ENCODE data around the gene ZNF296.
"Not testable (repeated sequence)": the region's sequence is repeated elsewhere in the genome, so short reads cannot be mapped to it uniquely, and the experiment has no call there.

ZNF296 gene

DNA sequence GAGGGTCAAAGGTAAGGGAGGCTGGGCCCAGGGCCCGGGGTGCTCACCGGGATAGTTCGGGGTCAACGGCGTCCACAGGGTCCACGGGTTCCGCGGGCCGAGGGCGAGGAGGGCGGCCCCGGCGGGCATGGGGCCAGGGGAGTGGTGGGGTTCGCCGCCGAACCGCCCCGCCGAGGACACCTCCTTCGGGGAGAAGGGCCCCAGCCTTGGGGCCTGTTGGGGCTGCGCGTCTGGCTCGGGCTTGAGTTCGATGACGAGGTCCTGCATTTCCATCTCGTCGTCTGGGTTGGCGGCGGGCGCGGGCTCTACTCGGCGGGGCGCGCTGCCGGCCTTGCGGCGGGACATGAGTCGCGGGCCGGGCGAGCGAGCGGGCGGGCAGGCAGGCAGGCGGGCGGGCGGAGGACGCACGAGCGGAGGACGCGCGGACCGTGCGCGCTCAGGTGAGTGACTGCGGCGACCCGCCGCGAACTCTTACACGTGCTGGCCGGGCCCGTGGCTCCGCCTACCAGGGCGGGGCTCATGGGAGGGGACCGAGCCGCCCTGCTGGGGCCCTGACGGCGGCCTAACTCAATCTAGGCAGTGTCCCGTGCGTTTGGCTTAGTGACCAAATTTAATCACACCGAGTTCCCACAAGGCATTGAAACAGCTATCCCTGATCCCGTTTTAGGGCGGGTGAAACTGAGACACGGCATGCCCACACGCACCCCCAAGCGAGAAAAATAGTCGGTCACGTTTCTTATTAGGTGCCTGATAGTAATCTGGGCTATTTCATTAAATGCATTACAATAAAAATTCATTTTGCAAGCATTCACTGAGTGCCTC lies at the start of gene ZNF296:
TSS of gene ZNF296 (minus strand) at position 450 of the 822 bp plus-strand sequence. CDS start at position 345, 105 bp downstream.
- peak; percentile 30 for DNase-seq (ENCODE audit: low spot score)

GRCh38 chr19:45125360-45125759 lies 49.1 kb upstream of the ZNF296 start:
- DNase-seq (ENCODE audit: low spot score) = no peak

- no peak for DNase-seq (ENCODE audit: low spot score)
Measured at GRCh38 chr19:45124021-45124420, 47.7 kb upstream of the ZNF296 start.

- DNase-seq (ENCODE audit: low spot score) = no peak
Measured at GRCh38 chr19:45123440-45123850, 47.2 kb upstream of the ZNF296 start.

DNA sequence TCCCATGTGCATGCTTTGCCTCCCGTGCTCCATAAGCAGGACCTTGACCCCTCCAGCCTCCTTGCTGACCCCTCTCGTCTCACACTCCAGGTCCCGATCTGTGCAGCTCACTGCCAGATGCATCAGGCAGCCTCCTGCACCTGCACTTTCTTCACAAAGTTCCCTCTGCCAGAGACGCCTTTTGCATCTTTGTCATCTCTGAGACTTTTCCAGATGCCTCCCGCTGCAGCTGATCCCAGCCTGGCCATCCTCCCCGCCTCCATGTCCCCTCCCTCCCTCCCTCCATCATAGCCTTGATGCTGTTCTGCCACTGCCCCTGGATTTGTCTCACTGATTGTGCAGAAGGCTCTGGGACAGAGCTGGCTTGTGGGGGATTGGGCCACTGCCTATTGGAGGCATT lies 46.6 kb upstream of the ZNF296 start:
- DNase-seq (ENCODE audit: low spot score) = no peak

GRCh38 chr19:45121827-45122345 lies 45.6 kb upstream of the ZNF296 start:
- no peak for DNase-seq (ENCODE audit: low spot score)

GRCh38 chr19:45119582-45119981 lies 43.3 kb upstream of the ZNF296 start:
- no peak for DNase-seq (ENCODE audit: low spot score)

GRCh38 chr19:45118591-45119355 lies 42.5 kb upstream of the ZNF296 start:
- DNase-seq (ENCODE audit: low spot score) = not testable (repeated sequence)

DNA sequence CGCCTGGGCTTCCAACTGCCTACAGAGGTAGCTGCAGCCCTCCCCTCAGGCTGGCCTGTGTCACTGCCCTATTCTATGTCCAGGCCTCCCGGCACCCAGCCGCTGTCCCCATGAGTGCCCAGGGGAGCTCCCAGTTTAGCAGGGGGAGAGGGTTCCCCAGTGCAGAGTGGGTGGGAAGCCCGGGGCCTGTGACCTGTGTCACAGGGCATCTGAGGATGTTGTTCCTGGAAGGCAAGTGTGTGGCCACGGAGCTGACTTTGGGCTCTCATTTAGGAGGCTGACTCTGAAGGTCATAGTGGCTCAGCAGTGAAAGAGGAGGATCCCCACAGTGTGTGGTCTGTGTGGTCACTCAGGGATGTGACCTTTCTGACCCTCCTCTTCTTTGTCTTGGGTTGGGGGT lies 41.8 kb upstream of the ZNF296 start:
- no peak for DNase-seq (ENCODE audit: low spot score)

DNA sequence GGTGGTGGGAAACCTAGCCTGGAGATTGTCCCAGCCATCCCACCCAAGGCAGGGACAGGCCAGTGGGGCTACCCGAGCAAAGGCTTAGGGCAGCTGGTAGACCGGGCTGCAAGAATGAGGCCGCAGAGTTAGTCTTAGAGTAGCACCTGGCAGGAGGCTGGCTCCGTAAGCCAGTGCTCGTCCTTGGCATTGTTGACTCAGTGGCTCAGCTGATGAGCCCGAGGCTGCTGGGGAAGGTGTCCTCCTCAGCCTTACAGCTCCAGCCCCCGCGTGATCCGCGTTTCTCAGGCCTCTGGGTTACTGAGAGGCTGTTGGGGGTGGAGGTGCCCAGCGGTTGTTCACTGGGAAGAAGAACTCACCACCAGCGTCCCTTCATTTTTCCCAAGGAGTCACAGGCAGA lies 41.4 kb upstream of the ZNF296 start:
- no peak for DNase-seq (ENCODE audit: low spot score)

- DNase-seq (ENCODE audit: low spot score) = no peak
Measured at GRCh38 chr19:45117167-45117594, 40.9 kb upstream of the ZNF296 start.

DNA sequence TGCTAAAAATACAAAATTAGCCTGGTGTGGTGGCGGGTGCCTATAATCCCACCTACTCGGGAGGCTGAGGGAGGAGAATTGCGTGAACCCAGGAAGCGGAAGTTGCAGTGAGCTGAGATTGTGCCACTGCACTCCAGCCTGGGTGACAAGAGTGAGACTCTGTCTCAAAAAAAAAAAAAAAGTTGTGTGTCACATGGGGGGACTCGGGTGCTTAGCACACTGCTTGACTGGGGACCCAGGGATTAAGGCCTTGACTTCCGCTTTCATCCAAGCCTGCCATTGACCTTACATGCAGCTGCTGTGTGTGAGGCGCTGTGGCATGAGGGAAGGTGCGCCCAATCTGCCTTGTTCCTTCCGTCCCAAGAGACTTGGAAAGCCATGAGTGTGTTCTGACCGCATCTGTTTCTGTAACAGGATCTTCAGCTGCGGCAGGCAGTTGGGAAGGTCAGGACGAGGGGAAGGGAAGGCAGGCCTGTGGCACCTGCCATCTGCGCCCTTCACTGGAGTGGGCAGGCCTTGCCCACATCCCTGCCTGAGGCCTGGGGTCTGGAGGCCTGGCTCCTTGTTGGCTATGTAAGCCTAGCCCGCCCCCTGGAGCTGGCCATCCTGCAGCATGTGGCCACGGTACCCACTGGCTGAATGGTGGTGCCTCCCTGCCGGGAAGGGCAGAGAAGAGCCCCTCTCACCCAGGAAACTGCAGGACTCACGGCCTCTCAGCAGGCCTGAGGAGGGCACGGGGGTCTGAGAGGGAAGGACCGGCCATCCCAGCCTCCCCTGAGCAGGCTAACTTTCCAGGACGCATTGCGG lies 39.7 kb upstream of the ZNF296 start:
- no peak for DNase-seq (ENCODE audit: low spot score)

- no peak for DNase-seq (ENCODE audit: low spot score)
Measured at GRCh38 chr19:45114116-45114515, 37.8 kb upstream of the ZNF296 start.

DNA sequence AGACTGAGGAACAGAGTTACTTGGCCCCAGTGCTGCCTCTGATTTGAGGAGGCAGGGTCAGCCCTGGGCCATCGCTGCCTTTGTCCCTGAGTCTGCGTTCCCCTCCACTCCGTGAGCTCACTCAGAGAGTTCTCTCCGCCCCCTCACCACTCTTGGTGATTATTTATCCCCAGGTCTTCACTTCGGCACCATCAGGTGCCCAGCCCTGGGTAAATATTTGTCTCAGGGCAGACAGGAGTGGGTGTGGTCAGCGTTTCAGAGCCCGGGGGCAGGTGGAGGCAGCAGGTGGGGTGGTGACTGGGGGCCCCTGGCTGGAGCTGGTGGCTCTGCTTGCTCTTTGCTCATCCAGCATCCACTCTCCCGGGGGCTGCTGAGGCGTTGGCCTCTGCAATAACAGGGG lies 37.4 kb upstream of the ZNF296 start:
- no peak for DNase-seq (ENCODE audit: low spot score)

DNA sequence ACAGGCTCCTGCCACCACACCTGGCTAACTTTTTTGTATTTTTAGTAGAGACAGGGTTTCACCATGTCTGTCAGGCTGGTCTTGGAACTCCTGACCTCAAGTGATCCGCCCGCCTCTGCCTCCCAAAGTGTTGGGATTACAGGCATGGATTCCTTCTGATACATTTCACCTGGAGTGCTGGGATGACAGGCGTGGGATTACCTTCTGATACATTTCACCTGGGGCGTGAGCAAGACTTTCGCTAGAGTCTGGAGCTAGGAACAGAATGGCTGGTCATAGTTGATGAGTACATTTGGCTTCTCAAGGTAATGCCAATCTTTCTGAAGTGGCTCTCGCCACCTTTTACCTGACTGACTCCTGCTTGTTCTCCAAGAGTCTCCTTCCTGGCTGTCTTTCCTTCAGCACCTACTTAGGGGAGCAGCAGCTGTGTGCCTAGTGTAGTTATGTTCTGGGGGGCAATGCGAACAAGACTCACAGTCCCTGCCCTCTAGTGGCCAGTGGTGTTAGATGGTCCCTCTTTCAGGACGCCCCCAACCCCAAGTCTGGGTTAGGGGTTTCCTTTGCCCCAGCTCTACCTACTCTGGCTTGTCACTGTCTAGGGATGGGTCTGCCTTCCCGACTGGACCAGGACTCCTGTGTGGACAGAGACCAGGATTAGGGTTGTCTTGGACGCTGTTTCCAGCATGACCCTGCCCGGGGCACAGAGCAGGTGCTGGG lies 36.0 kb upstream of the ZNF296 start:
- DNase-seq (ENCODE audit: low spot score) = no peak

- DNase-seq (ENCODE audit: low spot score) = no peak
Measured at GRCh38 chr19:45110851-45111266, 34.6 kb upstream of the ZNF296 start.

- no peak for DNase-seq (ENCODE audit: low spot score)
Measured at GRCh38 chr19:45107621-45108150, 31.4 kb upstream of the ZNF296 start.

- not testable (repeated sequence) for DNase-seq (ENCODE audit: low spot score)
Measured at GRCh38 chr19:45106363-45106762, 30.1 kb upstream of the ZNF296 start.

DNA sequence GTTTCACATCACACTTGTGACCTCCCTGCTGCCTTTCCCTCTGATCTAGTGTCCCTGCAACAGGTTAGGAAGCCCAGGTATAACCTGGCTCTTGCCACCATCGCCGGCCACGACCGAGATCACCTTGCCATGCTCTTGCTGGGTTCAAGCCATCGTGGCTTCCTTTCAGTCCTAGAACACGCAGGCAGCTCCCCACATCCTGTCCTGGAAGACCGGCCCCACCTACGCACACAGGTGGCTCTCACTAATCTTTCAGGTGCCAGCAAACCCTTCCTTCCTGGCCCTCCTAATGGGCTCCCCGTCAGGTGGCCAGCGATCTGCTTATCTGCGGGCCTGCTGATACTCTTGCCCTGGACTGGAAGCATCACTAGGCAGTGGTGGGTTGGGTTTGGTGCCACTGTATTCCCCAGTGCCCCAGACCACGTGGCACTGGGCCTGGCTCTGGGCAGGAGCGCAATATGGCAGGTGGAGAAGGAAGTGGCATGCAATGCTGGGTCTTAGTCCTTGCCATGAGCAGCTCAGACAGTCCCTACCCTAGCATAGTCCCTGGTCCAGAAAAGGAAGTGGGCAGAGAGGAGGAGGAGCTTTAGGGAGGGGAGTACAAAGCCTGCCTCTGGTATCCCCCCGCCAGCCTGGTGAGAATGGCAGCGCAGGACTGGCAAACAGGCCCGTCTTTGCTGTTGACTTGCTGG lies 28.5 kb upstream of the ZNF296 start:
- DNase-seq (ENCODE audit: low spot score) = no peak

DNA sequence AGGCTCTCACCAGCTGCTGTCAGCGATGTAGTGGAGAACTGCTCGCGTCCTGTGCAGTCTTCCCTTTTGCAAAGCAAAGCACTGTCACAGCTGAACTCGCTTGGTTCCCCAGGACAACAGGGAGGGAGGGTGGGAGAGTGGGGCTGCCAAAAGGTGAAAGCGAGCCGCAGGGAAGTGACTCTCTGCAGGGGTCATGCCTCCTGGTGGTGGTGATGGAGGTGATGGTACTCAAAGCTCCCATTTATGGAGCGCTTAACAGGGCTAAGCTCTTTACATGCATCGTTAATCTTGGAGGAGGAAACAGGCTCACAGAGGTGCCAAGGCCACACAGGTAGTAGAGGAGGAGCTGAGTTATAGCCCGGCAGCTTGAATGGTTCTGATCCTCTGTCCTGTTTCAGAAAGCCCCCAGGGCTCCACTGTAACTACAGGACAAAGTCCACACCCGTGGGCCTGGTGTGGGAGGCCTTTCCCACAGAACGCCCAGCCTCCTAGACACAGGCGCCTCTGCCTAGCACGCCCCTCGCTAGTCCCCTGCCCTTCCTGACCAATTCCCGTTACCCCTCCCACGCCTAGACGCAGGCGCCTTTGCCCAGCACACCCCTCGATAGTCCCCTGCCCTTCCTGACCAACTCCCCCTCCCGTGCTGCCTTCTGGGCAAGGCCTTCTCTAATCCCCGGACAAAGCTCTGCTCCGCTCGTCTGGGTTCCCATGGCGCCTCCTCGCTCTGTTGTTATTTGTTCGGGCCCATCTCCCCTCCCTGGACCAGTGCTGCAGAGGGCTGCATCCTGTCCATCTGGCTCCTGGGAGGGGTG lies 27.4 kb upstream of the ZNF296 start:
- no peak for DNase-seq (ENCODE audit: low spot score)

All from kidney capillary endothelial cell (primary cell).